Activated T-helper 1 cell treated with anti-CD3 and anti-CD28 coated beads, Interleukin-12 subunit alpha, Interleukin-12 subunit beta, Interleukin-2, Interleukin-4 antibody, amounts not matched to agents 30 ng/mL and 10 ng/mL and 1 ng/mL, durations not matched to agents 14 hours and 24 hours and 36 hours (primary cell): ENCODE data around the gene RGS10. TPM values are rescaled to one million over a fixed set of nuclear protein-coding genes. Genes with fewer than 3 reads are reported as not detected.
"Not testable (repeated sequence)": the region's sequence is repeated elsewhere in the genome, so short reads cannot be mapped to it uniquely, and the experiment has no call there.

Source experiments
- DNase-seq: peaks from one replicate; pipeline ENCODE4 v3.0.0; 2021; ENCODE audit warnings: low spot score
- H3K27ac Mint-ChIP-seq: one replicate; pipeline ENCODE4 v1.8.0; 2021; ENCODE audit warnings: mild to moderate bottlenecking, mixed read lengths
- H3K27me3 Mint-ChIP-seq: one replicate; pipeline ENCODE4 v1.8.0; 2022; ENCODE audit warnings: mild to moderate bottlenecking, moderate library complexity, mixed read lengths; ENCODE audit not compliant: insufficient read depth
- H3K36me3 Mint-ChIP-seq: one replicate; pipeline ENCODE4 v1.8.0; 2021; ENCODE audit warnings: low read depth, mixed read lengths
- H3K4me1 Mint-ChIP-seq: one replicate; pipeline ENCODE4 v1.8.0; 2021; ENCODE audit warnings: low read depth, mixed read lengths
- H3K4me3 Mint-ChIP-seq: one replicate; pipeline ENCODE4 v1.8.0; 2021; ENCODE audit warnings: mild to moderate bottlenecking, moderate library complexity, mixed read lengths
- H3K9me3 Mint-ChIP-seq: one replicate; pipeline ENCODE4 v1.8.0; 2021; ENCODE audit warnings: mixed read lengths
- intact Hi-C: fragments of 100-400 bp; cut with micrococcal nuclease; formaldehyde crosslinking; loops from one replicate; pipeline ENCODE4 v1.15.1; 2024
- total RNA-seq: library from RNA; stranded (reverse); gene quantifications from 2 replicates; pipeline ENCODE4 v1.2.3, GENCODE V29; 2022

The RGS10 gene, protein sequence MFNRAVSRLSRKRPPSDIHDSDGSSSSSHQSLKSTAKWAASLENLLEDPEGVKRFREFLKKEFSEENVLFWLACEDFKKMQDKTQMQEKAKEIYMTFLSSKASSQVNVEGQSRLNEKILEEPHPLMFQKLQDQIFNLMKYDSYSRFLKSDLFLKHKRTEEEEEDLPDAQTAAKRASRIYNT
- total RNA-seq = 142 and 150 TPM in 2 replicates

DNA sequence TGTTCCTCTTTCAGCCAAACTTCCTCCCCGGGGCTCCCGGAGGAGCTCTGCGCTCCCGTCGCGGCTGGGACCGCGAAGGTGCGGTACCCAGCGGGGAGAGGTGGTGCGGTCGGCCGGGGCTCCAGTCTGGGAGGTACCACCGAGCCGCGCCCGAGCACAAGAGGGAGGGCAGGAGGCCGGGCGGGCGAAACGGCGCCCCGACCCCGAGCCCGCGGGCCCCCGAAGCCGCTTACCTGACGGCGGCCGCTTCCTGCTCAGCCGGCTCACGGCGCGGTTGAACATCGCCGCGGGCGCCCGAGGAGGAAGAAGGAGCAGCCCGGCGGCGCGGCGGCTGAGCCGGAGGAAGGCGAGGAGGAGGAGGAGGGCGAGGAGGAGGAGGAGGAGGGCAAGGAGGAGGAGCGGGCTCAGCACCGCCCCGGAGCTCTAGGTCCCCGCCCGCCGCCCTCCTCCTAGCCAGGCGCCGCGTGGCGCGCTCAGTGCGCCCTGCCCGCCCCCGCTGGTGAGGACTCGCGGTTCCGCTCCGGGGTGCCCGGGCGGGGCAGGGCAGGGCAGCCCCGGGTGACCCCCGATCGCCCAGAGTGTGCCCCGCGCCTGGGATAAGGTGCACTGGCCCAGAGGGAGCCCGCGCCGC, at the start of gene RGS10:
RGS10 (minus strand) TSS at position 363 of the 631 bp plus-strand sequence; CDS start at position 282, 81 bp downstream.
- Mint-ChIP-seq H3K27me3 (peaks cover 9% of the 10 kb centered on the region), H3K36me3 (peaks cover 12% of the 10 kb centered on the region), H3K4me3 (peak within 1 kb of the TSS; percentile 97), H3K9me3 (no peaks in the 10 kb centered on the region), H3K27ac (peak within 1 kb of the TSS; percentile 91), H3K4me1 (peaks cover 47% of the 10 kb centered on the region)
- peak; percentile 82 for DNase-seq
- intact Hi-C loops = loop anchor here (1.0 to 10.0 kb wide), 7 partner anchors 40 to 462 kb away; partner anchors contain the start of genes BAG3, EIF3A, PRDX3 and SEC23IP

- Mint-ChIP-seq H3K27ac (no peak overlapping the region), H3K36me3 (peaks cover 18% of the 10 kb centered on the region), H3K4me1 (peaks cover 25% of the 10 kb centered on the region), H3K27me3 (no peaks in the 10 kb centered on the region), H3K9me3 (no peaks in the 10 kb centered on the region), H3K4me3 (no peak overlapping the region)
- no peak for DNase-seq
- intact Hi-C loops = no loop called here
These were observed 45.6 kb upstream of the RGS10 start for GRCh38 chr10:119588071-119588470.

DNA sequence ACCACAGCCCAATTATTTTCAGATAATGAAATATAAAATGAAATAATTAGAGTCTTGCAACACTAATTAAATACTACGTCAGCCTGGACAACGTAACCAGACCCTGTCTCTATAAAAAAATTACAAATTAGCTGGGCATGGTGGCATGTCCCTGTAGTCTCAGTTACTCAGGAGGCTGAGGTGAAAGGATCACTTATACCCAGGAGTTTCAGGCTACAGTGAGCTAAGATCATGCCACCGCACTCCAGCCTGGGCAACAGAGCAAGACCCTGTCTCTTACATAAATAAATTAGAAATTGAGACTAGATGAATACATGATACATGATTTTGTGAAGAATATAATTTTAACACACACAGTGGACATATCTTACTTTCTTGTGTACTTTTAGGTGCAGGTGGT, 35.8 kb upstream of the RGS10 start:
- Mint-ChIP-seq H3K9me3 (no peaks in the 10 kb centered on the region), H3K4me1 (peaks cover 34% of the 10 kb centered on the region), H3K27me3 (no peaks in the 10 kb centered on the region), H3K4me3 (no peak overlapping the region), H3K27ac (no peak overlapping the region), H3K36me3 (peaks cover 41% of the 10 kb centered on the region)
- intact Hi-C loops = no loop called here
- DNase-seq = no peak

DNA sequence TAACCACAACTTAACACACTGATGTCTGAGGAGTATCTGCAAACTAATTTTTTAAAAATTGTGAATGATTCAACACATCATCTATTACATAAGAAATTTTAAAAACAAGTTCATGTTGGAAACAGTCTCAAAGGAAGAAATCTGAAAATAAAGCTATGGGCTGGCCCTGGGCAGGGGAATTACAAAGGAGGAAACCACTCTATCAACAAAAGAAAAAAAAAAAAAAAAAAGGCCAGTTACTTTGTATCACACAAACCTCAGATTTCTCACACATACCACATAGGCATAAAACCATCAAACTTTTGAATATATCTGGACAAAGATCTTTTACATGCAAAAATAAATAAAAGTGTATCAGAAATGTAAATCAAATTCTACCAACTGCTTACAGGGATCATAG, 33.5 kb upstream of the RGS10 start:
- no peak overlapping the region for H3K4me3 Mint-ChIP-seq
- intact Hi-C loops = loop anchor here (2.0 kb wide), 1 partner anchor 19 kb away; no protein-coding TSS in a partner anchor
- no peaks in the 10 kb centered on the region for H3K27me3 Mint-ChIP-seq
- H3K4me1 Mint-ChIP-seq = peaks cover 28% of the 10 kb centered on the region
- DNase-seq = no peak
- no peaks in the 10 kb centered on the region for H3K9me3 Mint-ChIP-seq
- H3K27ac Mint-ChIP-seq = no peak overlapping the region
- H3K36me3 Mint-ChIP-seq = peaks cover 36% of the 10 kb centered on the region

DNA sequence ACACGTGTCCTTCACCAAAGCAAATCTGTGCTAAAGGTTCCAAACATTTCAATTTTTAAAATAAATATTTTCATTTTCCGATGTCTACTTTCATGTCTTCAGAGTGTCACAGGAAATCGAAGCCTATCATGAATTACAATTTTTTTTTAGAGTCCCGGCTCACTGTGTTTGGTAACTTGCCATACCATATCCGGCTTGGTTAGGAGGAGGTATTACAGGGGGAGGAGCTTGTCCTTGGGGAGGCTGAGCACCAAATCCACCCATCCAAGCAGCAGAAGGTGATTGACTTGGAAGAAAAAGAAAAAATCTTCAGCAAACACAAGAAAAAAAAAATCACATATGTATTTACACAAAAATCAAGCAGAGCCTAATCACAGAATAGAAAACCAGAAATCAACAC, 33.0 kb upstream of the RGS10 start:
- Mint-ChIP-seq H3K27ac (peak overlapping the region; percentile 78), H3K36me3 (peaks cover 36% of the 10 kb centered on the region), H3K27me3 (no peaks in the 10 kb centered on the region), H3K4me1 (peaks cover 28% of the 10 kb centered on the region), H3K9me3 (no peaks in the 10 kb centered on the region), H3K4me3 (peak overlapping the region; percentile 40)
- intact Hi-C loops = loop anchor here (2.0 kb wide), 1 partner anchor 19 kb away; no protein-coding TSS in a partner anchor
- peak; percentile 20 for DNase-seq

DNA sequence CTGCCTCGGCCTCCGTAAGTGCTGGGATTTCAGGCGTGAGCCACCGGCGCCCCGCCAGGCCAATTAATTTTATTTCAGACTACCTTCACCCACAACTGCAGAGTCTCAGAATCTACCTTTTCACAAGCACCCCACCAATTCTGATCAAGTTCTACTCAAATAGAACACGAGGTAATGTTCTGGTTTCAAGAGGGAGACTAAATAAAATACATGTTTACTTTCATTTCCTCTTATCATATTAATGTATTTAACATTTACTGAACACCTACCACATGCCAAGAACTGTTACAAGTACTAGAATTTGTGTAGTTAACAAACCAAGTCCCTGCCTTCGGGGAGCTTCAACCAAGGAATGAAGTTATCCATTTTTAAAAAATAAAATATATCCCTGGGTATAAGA, 25.5 kb upstream of the RGS10 start:
- no peaks in the 10 kb centered on the region for H3K27me3 Mint-ChIP-seq
- no peak overlapping the region for H3K27ac Mint-ChIP-seq
- H3K4me3 Mint-ChIP-seq = no peak overlapping the region
- intact Hi-C loops = no loop called here
- peaks cover 3% of the 10 kb centered on the region for H3K36me3 Mint-ChIP-seq
- no peaks in the 10 kb centered on the region for H3K9me3 Mint-ChIP-seq
- H3K4me1 Mint-ChIP-seq = no peaks in the 10 kb centered on the region
- DNase-seq = no peak

GRCh38 chr10:119562097-119562496, 19.6 kb upstream of the RGS10 start:
- no peak for DNase-seq
- H3K27me3 Mint-ChIP-seq = peaks cover 4% of the 10 kb centered on the region
- H3K4me3 Mint-ChIP-seq = no peak overlapping the region
- H3K36me3 Mint-ChIP-seq = no peaks in the 10 kb centered on the region
- H3K27ac Mint-ChIP-seq = no peak overlapping the region
- no peaks in the 10 kb centered on the region for H3K9me3 Mint-ChIP-seq
- intact Hi-C loops = no loop called here
- no peaks in the 10 kb centered on the region for H3K4me1 Mint-ChIP-seq

DNA sequence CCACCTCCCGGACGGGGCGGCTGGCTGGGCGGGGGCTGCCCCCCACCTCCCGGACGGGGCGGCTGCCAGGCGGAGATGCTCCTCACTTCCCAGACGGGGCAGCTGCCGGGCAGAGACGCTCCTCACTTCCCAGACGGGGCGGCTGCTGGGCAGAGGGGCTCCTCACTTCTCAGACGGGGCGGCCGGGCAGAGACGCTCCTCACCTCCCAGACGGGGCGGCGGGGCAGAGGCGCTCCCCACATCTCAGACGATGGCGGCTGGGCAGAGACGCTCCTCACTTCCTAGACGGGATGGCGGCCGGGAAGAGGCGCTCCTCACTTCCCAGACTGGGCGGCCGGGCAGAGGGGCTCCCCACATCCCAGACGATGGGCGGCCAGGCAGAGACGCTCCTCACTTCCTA, 17.0 kb upstream of the RGS10 start:
- intact Hi-C loops, H3K27me3 Mint-ChIP-seq, H3K4me1 Mint-ChIP-seq, H3K4me3 Mint-ChIP-seq, H3K36me3 Mint-ChIP-seq, H3K27ac Mint-ChIP-seq, H3K9me3 Mint-ChIP-seq, DNase-seq: not testable (repeated sequence)

DNA sequence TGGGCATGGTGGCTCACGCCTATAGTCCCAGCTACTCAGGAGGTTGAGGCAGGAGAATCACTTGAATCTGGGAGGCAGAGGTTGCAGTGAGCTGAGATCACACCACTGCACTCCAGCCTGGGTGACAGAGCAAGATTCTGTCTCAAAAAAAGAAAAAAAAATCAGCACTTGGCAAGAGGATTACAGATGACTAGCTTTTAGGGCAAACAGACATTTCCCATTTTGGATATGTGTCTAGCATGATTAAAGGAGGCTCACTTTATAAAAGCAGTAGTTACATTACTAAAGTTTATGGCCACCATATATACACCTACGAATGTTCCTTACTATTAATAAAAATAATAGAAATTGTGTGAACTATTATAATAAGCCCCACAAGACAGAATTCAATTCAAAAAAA, 13.6 kb upstream of the RGS10 start:
- H3K4me1 Mint-ChIP-seq, H3K4me3 Mint-ChIP-seq, DNase-seq, H3K36me3 Mint-ChIP-seq, intact Hi-C loops, H3K9me3 Mint-ChIP-seq, H3K27ac Mint-ChIP-seq: not testable (repeated sequence)
- H3K27me3 Mint-ChIP-seq = peaks cover 12% of the 10 kb centered on the region

DNA sequence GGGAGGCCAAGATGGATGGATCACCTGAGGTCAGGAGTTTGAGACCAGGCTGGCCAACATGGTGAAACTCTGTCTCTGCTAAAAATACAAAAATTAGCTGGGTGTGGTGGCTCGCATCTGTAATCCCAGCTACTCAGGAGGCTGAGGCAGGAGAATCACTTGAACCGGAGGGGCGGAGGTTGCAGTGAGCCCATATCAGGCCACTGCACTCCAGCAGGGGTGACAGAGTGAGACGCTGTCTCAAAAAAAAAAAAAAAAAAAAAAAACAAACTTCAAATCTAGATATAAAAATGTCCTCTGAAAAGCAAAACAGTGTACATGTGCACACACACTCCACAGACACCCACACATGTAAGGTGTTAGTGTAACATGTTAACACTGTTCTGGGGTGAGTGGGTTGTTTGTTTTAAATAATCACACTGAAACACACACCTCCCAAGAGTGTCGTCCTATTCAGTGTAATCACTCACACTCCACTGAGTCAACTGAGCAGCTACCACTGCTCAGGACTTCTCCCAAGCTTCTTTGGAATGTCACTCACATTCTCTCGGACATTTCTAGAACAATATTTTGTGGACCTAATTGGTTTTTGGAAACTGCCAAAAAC, 12.8 kb upstream of the RGS10 start:
- intact Hi-C loops = no loop called here
- no peaks in the 10 kb centered on the region for H3K9me3 Mint-ChIP-seq
- no peak overlapping the region for H3K27ac Mint-ChIP-seq
- H3K27me3 Mint-ChIP-seq = peaks cover 15% of the 10 kb centered on the region
- H3K4me3 Mint-ChIP-seq = no peak overlapping the region
- H3K4me1 Mint-ChIP-seq = no peaks in the 10 kb centered on the region
- no peaks in the 10 kb centered on the region for H3K36me3 Mint-ChIP-seq
- no peak for DNase-seq

GRCh38 chr10:119550827-119551226, 8.3 kb upstream of the RGS10 start:
- H3K4me1 Mint-ChIP-seq = no peaks in the 10 kb centered on the region
- intact Hi-C loops = no loop called here
- no peak for DNase-seq
- H3K27me3 Mint-ChIP-seq = peaks cover 36% of the 10 kb centered on the region
- no peaks in the 10 kb centered on the region for H3K9me3 Mint-ChIP-seq
- H3K4me3 Mint-ChIP-seq = no peak overlapping the region
- no peak overlapping the region for H3K27ac Mint-ChIP-seq
- H3K36me3 Mint-ChIP-seq = no peaks in the 10 kb centered on the region

DNA sequence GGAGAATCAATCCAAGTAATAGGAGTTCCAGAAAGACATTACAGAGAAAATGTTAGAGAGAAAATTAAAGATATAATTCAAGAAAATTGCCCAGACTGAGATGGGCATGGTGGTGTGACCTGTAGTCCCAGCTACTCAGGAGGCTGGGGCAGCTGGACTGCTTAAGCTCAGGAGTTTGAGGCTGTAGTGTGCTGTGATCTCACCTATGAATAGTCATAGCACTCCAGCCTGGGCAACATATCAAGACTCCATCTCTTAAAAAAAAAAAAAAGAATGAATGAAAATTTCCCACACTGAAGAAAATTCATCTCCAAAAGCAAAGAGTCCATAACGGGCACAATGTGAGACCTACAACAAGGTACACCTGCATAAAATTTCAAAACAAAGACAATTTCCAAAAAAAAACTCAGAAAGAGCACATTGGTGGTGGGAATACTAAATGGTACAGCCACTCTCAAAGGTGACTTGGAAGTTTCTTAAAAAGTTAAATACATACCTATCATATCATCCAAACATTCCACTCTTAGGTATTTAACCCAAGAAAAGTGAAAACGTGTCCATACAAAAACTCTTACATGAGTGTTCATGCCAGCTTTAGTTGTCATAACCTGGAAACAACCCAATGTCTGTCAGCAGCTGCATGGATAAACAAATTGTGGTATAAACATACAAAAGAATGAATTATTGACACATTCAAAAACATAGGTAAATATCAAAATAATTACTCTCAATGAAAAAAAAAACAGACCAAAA, 6.9 kb upstream of the RGS10 start:
- H3K36me3 Mint-ChIP-seq = no peaks in the 10 kb centered on the region
- no peak overlapping the region for H3K27ac Mint-ChIP-seq
- H3K9me3 Mint-ChIP-seq = no peaks in the 10 kb centered on the region
- intact Hi-C loops = loop anchor here (10.0 kb wide), 1 partner anchor 105 kb away; no protein-coding TSS in a partner anchor
- H3K27me3 Mint-ChIP-seq = peaks cover 36% of the 10 kb centered on the region
- no peak overlapping the region for H3K4me3 Mint-ChIP-seq
- DNase-seq = no peak
- H3K4me1 Mint-ChIP-seq = no peaks in the 10 kb centered on the region

GRCh38 chr10:119546009-119546408, 3.5 kb upstream of the RGS10 start:
- no peaks in the 10 kb centered on the region for H3K9me3 Mint-ChIP-seq
- intact Hi-C loops = loop anchor here (10.0 kb wide), 1 partner anchor 101 kb away; no protein-coding TSS in a partner anchor
- H3K4me1 Mint-ChIP-seq = peaks cover 12% of the 10 kb centered on the region
- no peak overlapping the region for H3K4me3 Mint-ChIP-seq
- peaks cover 4% of the 10 kb centered on the region for H3K36me3 Mint-ChIP-seq
- DNase-seq = no peak
- H3K27ac Mint-ChIP-seq = no peak overlapping the region
- peaks cover 29% of the 10 kb centered on the region for H3K27me3 Mint-ChIP-seq
